Transverse colon (tissue), 4 donors: ENCODE data around the gene BANP. TPM values are rescaled to one million over a fixed set of nuclear protein-coding genes. Genes with fewer than 3 reads are reported as not detected.
"Not testable (repeated sequence)": the region's sequence is repeated elsewhere in the genome, so short reads cannot be mapped to it uniquely, and the experiment has no call there.

Source experiments
- DNase-seq: peaks from one replicate; pipeline ENCODE4 v3.0.0-alpha.2; 2019
- H3K27ac ChIP-seq, 4 donors: fragments of 200-600 bp; sonication (generic); 2 replicates each; pipeline ENCODE4 v1.5.1; 2016 to 2018; ENCODE audit warnings: inconsistent platforms in 4 of 4
- H3K27me3 ChIP-seq: fragments of 200-600 bp; sonication (generic); 2 replicates; pipeline ENCODE4 v1.5.1; 2017; ENCODE audit warnings: inconsistent platforms
- H3K36me3 ChIP-seq, 4 donors: fragments of 200-600 bp; sonication (generic); 2 replicates each; pipeline ENCODE4 v1.5.1; 2017 to 2019; ENCODE audit warnings: inconsistent platforms in 4 of 4
- H3K4me1 ChIP-seq, 4 donors: fragments of 200-600 bp; sonication (generic); 2 replicates each; pipeline ENCODE4 v1.5.1; 2017 to 2020; ENCODE audit warnings: inconsistent platforms in 4 of 4
- H3K4me3 ChIP-seq, 4 donors: fragments of 200-600 bp; sonication (generic); 1 replicate in 1 of 4; 2 replicates in 3 of 4; pipeline versions ENCODE4 v1.5.1 to v1.6.1; 2017 to 2019; ENCODE audit warnings: inconsistent platforms in 4 of 4
- H3K9me3 ChIP-seq, 2 donors: fragments of 200-600 bp; sonication (generic); 2 replicates each; pipeline ENCODE4 v1.5.1; 2017 to 2019; ENCODE audit warnings: inconsistent platforms in 2 of 2
- CTCF ChIP-seq, 5 experiments: fragments of 200-600 bp in 3 of 5; fragments of 450-650 bp in 2 of 5; sonication (generic) in 3 of 5; IDR thresholded peaks; 1 replicate in 2 of 5; 2 replicates in 3 of 5; pipeline ENCODE4 v1.5.1; 2016 to 2017; ENCODE audit warnings: antibody characterized with exemption in 5 of 5, inconsistent platforms in 3 of 5, mild to moderate bottlenecking in 2 of 5, moderate library complexity in 1 of 5
- EP300 ChIP-seq: sonication (generic); formaldehyde crosslinking; IDR thresholded peaks from one replicate; pipeline ENCODE4 v1.6.1; 2017; ENCODE audit warnings: antibody characterized with exemption, low read depth
- POLR2A ChIP-seq: fragments of 450-650 bp; IDR thresholded peaks from one replicate; pipeline ENCODE4 v1.6.1; 2016; ENCODE audit warnings: antibody characterized with exemption, mild to moderate bottlenecking, moderate library complexity
- POLR2AphosphoS5 ChIP-seq, 3 donors: sonication (generic); formaldehyde crosslinking; IDR thresholded peaks; one replicate each; pipeline ENCODE4 v1.6.1; 2016; ENCODE audit warnings: antibody characterized with exemption in 3 of 3
- WGBS, 2 donors: methylation state at CpG; one replicate each; pipeline ENCODE4 v1.1.5; 2018; ENCODE audit warnings: low coverage in 1 of 2; 5-methylcytosine and 5-hydroxymethylcytosine counted together
- in situ Hi-C, 4 donors: fragments of 200-750 bp; cut with MboI; loops; one replicate each; pipeline versions ENCODE4 v1.15.0 to v1.15.1; 2017; ENCODE audit warnings: low sequenced_read_pairs in 3 of 4, low pct_ligation_motif_present in 1 of 4, low pct_unique_long_range_greater_than_20kb in 1 of 4
- intact Hi-C: fragments of 100-400 bp; cut with DNase I; formaldehyde crosslinking; loops from one replicate; pipeline ENCODE4 v1.15.1; 2023; ENCODE audit warnings: low total_unique reads
- total RNA-seq, 4 donors: library from RNA; depleted of rRNA; stranded (reverse); fragments of >200 nt; gene quantifications; one replicate each; pipeline ENCODE4 v1.1.0, GENCODE V29; 2016

BANP gene
- total RNA-seq, 4 donors from 2014 or later, result 15.3 to 25.1 (median 18.7) TPM

GRCh38 chr16:88100801-88101622, 149.8 kb downstream of the BANP start:
- H3K4me3 ChIP-seq, H3K4me1 ChIP-seq, H3K36me3 ChIP-seq, H3K9me3 ChIP-seq, intact Hi-C loops, DNase-seq, in situ Hi-C loops, H3K27ac ChIP-seq: not testable (repeated sequence)
- 40 to 44% methylated on average over 2 to 40 of the region's 40 CpGs for WGBS, 2 donors
- peaks cover 36% of the 10 kb centered on the region for H3K27me3 ChIP-seq

DNA sequence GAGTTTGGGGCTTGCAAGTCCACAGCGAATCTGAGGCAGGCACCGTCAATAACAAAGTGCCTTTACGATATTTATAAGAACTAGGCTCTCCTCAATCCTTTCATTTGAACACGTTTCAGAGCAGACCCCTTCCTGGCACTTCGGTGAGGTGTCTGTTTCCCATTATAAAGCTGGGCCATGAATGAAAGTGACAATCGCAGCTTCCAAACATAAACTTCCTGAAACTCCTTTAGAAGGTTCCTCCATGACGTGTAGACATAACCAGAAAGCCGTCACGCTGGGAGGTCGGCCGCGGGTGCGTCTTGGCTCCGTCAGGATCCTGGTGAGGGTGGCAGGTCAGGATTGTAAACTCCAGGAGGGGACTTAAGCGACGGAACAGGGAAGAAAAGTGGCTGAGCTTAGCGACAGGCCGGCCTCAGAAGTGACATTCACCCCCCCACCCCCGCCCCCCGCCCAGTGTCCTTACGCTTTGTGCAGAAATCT, 150.4 kb downstream of the BANP start:
- H3K4me3 ChIP-seq, intact Hi-C loops, H3K27ac ChIP-seq, H3K36me3 ChIP-seq, H3K4me1 ChIP-seq, H3K9me3 ChIP-seq, DNase-seq, in situ Hi-C loops: not testable (repeated sequence)
- peaks cover 36% of the 10 kb centered on the region for H3K27me3 ChIP-seq
- 34 to 42% methylated on average over 2 to 21 of the region's 21 CpGs for WGBS, 2 donors

- Histone ChIP-seq H3K36me3 (no peaks in the 10 kb centered on the region), H3K27ac (no peak overlapping the region), H3K4me1 (peaks cover 0 to 3% (median 0%) of the 10 kb centered on the region in 4 donors), H3K27me3 (peaks cover 36% of the 10 kb centered on the region), H3K9me3 (no peaks in the 10 kb centered on the region), H3K4me3 (no peak overlapping the region)
- WGBS, 2 donors, result 91% methylated on average over 17 of the region's 17 CpGs; no CpG with 5 or more reads in 1 of the 2 donors
- intact Hi-C loops, result no loop called here
- TF ChIP-seq EP300 (no peak), POLR2A (no peak), CTCF (IDR thresholded peaks at IDR 0.05) (no peak), POLR2AphosphoS5 (IDR thresholded peaks at IDR 0.05) (no peak)
- DNase-seq, result no peak
- in situ Hi-C loops, result no loop called here
These were observed 151.4 kb downstream of the BANP start for GRCh38 chr16:88102597-88102996.

- 90% methylated on average over 15 of the region's 15 CpGs; no CpG with 5 or more reads in 1 of the 2 donors for WGBS, 2 donors
- Histone ChIP-seq H3K9me3 (no peaks in the 10 kb centered on the region), H3K36me3 (no peaks in the 10 kb centered on the region), H3K4me3 (no peak overlapping the region), H3K27me3 (peaks cover 36% of the 10 kb centered on the region), H3K4me1 (peaks cover 0 to 3% (median 0%) of the 10 kb centered on the region in 4 donors), H3K27ac (no peak overlapping the region)
- no peak for DNase-seq
- intact Hi-C loops, result no loop called here
- in situ Hi-C loops, result no loop called here
- TF ChIP-seq POLR2AphosphoS5 (IDR thresholded peaks at IDR 0.05), result no peak
- TF ChIP-seq CTCF (IDR thresholded peaks at IDR 0.05), result no peak
- TF ChIP-seq POLR2A, result no peak
- no peak for TF ChIP-seq EP300
These were observed 151.8 kb downstream of the BANP start for GRCh38 chr16:88103011-88103410.

- Histone ChIP-seq H3K27me3 (peaks cover 30% of the 10 kb centered on the region), H3K27ac (no peak overlapping the region), H3K4me3 (no peak overlapping the region), H3K4me1 (peaks cover 0 to 3% (median 0%) of the 10 kb centered on the region in 4 donors), H3K9me3 (no peaks in the 10 kb centered on the region), H3K36me3 (no peaks in the 10 kb centered on the region)
- 83 to 88% methylated on average over 11 to 28 of the region's 28 CpGs for WGBS, 2 donors
- DNase-seq, result no peak
- no peak for TF ChIP-seq EP300
- no peak for TF ChIP-seq CTCF (IDR thresholded peaks at IDR 0.05)
- TF ChIP-seq POLR2A, result no peak
- TF ChIP-seq POLR2AphosphoS5 (IDR thresholded peaks at IDR 0.05), result no peak
- in situ Hi-C loops, result no loop called here
- intact Hi-C loops, result no loop called here
These were observed 152.5 kb downstream of the BANP start for GRCh38 chr16:88103581-88104188.

DNA sequence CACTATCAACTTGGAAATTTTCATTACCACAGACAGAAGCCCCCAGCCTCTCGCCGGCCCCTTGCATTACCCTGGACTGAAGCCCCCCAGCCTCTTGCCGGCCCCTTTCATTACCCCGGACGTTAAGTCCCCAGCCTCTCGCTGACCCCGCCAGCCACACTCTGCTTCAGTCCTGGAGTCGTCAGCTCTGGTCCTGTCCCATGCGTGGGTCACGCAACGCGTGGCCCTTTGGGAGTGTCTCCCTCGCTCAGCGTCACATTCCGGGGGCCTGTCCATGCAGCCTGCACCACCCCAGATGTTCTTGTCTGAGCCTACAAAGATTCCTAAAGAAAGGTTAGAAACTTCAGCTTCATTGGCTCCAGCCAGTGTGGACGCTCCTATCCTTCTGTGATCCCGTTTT, 153.1 kb downstream of the BANP start:
- H3K9me3 ChIP-seq, H3K4me3 ChIP-seq, in situ Hi-C loops, H3K27ac ChIP-seq, intact Hi-C loops, DNase-seq, H3K4me1 ChIP-seq, H3K36me3 ChIP-seq: not testable (repeated sequence)
- H3K27me3 ChIP-seq, result peaks cover 27% of the 10 kb centered on the region
- WGBS, 2 donors, result 82 to 89% methylated on average over 7 to 17 of the region's 17 CpGs

GRCh38 chr16:88105574-88106140, 154.4 kb downstream of the BANP start:
- WGBS, 2 donors, result 77 to 84% methylated on average over 4 to 6 of the region's 7 CpGs
- H3K27ac ChIP-seq, in situ Hi-C loops, intact Hi-C loops, DNase-seq, H3K36me3 ChIP-seq, H3K9me3 ChIP-seq, H3K4me3 ChIP-seq, H3K4me1 ChIP-seq: not testable (repeated sequence)
- peaks cover 15% of the 10 kb centered on the region for H3K27me3 ChIP-seq
